ENCODE measurements around the gene PLCB2.

PLCB2 gene

DNA sequence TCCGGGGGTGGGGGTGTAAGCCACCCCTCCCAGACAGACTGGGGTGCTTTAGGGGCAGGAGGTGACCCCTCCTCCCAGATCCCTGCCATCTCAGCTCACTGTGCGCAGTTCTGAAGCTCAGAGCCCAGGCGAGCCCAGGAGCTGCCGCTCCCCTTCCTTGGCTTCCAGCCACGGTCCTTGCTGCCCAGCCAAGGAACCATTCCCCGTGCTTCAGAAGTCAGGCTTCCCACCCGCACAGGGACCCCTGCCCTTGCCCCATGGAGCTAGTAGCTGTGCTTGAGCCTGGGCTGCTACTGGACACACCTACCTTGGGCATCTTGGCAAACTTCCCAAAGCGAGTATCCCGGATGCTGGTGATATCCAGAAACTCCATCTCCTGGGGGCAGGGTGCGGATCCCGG, 4.8 kb downstream of the PLCB2 start:
- DNase-seq (ENCODE audit: low read depth in 2 of 2), result no peak
- no peak for TF ChIP-seq CTCF (IDR thresholded peaks at IDR 0.05; ENCODE audit: low read depth, low read length)
- H3K4me3 ChIP-seq (replicated peaks in 1 of 2; ENCODE audit: low read depth in 2 of 2, low read length in 2 of 2), result no peak overlapping the region

DNA sequence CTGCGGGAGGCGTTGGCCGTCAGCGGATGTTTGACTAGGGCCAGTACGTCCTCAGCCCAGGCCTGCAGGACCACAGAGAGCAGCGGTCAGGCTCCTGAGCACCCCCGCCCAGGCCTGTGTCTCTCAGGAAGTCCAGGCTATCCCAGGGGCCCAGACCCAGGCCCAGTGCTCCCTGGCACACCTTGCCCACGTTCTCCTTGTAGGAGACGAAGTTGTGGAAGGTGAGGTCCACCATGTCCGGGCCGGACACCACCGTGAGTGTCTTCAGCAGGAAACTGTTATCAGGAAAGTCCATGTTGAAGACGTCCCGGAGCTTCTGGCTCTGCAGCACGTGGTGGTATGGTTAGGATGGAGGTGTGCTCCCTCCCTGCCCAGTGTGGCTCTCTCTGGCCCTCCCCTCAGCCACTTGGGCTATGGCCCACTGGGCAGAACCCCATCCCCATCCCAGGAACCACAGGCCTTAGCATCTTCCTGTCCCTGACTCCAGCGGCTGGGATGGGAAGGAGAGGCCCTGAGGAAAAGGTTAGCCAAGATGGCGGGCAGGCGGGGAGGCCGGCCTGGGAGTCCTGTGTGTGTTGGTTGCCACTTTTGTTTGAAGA, 5.3 kb downstream of the PLCB2 start:
- no peak for DNase-seq (ENCODE audit: low read depth in 2 of 2)
- no peak for TF ChIP-seq CTCF (IDR thresholded peaks at IDR 0.05; ENCODE audit: low read depth, low read length)
- H3K4me3 ChIP-seq (replicated peaks in 1 of 2; ENCODE audit: low read depth in 2 of 2, low read length in 2 of 2), result no peak overlapping the region

DNA sequence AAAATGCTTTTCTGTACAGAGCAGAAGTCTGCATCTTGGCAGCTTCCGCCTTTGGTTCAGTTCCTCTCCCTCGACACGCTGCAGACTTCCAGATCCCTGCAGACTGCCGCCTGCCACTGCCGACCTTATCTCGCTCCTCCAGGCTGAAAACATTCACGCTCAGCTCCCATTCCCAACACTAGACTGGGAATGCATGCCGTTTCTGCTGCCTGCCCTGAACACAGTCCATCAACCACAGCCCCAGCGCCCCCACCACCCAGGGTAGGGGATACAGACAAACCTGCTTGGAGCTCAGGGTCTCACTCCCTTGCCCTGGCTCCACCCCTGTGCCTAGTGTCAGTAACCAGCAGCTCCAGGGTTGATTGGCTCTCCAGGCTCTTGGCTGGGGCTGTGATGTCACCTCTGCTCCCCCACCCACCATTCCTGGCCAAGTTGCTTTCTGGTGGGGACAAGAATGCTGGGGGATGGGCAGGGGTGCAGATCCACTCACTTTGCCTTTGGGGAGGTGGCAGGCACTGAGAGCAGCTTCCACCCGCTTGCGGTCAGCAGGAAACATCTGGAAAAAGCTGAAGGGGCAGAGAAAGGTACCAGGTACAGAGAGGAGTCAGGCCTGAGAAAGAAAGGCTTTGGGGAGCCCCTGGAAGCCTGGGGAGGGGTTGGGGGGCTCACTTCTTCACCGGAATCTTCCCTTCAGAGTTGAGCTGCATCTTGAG, 6.1 kb downstream of the PLCB2 start:
- no peak for TF ChIP-seq CTCF (IDR thresholded peaks at IDR 0.05; ENCODE audit: low read depth, low read length)
- H3K4me3 ChIP-seq (replicated peaks in 1 of 2; ENCODE audit: low read depth in 2 of 2, low read length in 2 of 2), result no peak overlapping the region
- peak in 1 of 2 donors; percentile 45 for DNase-seq (ENCODE audit: low read depth in 2 of 2)

DNA sequence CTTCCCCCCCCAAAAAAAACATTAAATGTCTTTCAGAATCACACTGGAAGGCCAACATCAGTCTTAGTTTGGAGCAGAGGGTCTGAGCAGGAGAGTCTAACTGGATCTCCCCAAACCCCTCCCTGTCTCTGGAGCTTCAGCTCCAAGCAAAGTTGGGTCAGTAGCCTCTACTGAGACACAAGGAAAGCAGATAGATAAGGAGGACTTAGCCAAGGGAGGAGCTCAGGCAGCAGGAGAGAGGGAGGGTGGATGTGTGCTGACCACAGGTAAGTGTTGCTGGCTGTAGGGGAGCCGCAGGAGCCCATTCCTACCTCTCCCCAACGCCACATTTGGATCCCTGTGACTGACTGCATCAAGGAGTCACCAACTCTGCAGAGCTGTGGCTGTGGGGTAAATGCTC, 7.0 kb downstream of the PLCB2 start:
- no peak overlapping the region for H3K4me3 ChIP-seq (replicated peaks in 1 of 2; ENCODE audit: low read depth in 2 of 2, low read length in 2 of 2)
- no peak for TF ChIP-seq CTCF (IDR thresholded peaks at IDR 0.05; ENCODE audit: low read depth, low read length)
- no peak for DNase-seq (ENCODE audit: low read depth in 2 of 2)

DNA sequence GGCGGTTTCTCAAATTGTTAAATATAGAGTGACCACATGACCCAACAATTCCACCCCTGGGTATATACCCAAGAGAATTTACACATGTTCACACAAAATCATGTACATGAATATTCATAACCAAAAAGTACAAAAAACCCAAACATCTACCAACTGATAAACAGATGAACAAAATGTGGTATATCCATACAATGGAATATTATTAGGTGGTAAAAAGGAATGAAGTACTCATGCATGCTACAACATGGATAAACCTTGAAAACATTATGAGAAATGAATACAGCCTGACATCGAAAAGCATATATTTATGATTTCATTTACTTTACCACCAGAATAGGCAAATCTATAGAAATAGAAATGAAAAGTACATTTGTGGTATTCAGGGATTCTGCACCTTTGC, 7.4 kb downstream of the PLCB2 start:
- DNase-seq (ENCODE audit: low read depth in 2 of 2), result no peak
- TF ChIP-seq CTCF (IDR thresholded peaks at IDR 0.05; ENCODE audit: low read depth, low read length), result no peak
- H3K4me3 ChIP-seq (replicated peaks in 1 of 2; ENCODE audit: low read depth in 2 of 2, low read length in 2 of 2), result no peak overlapping the region

DNA sequence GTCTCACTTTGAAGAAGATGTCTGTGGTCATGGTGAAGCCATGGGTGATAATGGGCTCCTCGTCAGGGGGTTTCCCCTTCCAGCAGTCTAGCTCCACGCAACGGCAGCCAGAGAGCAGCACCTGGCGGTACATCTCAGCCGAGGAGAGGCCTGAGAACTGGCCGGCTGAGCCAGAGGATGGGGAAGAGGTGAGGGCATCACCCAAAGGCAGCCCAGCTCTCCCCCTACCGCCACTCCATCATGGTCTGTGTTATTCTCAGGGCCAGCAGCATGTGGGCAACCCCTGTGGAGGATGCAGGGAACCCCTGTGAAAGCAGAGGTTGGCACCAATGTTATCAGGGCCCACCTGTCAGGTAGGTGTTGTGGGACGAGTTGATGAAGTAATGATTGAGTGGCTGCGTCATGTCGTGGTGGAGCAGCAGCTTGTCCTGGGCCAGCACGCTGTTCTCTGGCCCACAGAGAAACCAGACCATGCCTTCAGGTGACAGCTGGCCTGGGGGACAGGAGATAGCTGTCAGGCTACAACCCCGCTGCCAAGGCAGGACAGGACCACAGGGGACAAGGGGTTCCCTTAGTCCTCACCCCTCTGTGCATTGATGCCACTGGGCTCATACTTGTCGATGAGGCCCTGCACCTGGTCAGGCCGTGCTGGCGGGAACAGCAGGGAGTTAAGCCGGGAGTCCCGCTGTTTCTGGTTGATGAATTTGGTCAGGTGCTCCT, 9.4 kb downstream of the PLCB2 start:
- no peak for DNase-seq (ENCODE audit: low read depth in 2 of 2)
- H3K4me3 ChIP-seq (replicated peaks in 1 of 2; ENCODE audit: low read depth in 2 of 2, low read length in 2 of 2), result no peak overlapping the region
- no peak for TF ChIP-seq CTCF (IDR thresholded peaks at IDR 0.05; ENCODE audit: low read depth, low read length)

All from cardiac fibroblast (primary cell).